ENCODE results near the gene CCNI. TPM values are rescaled to one million over a fixed set of nuclear protein-coding genes. Genes with fewer than 3 reads are reported as not detected.

The CCNI gene
- total RNA-seq, 1 experiment from 2014 or later: 208 TPM

GRCh38 chr4:77006753-77007353 is 68.9 kb downstream of the CCNI start:
- Histone ChIP-seq H2AFZ (ENCODE audit: low read depth, low read length, poor library complexity, severe bottlenecking) (no peak overlapping the region), H3K9ac (ENCODE audit: low read length) (no peak overlapping the region), H3K4me3 (replicated peaks in 1 of 2; ENCODE audit: low read depth in 1 of 2, low read length in 2 of 2) (no peak overlapping the region), H3K4me1 (ENCODE audit: control insufficient read depth in 1 of 2, insufficient read depth in 2 of 2, low read length in 2 of 2) (no peaks in the 10 kb centered on the region), H3K9me3 (ENCODE audit: control insufficient read depth in 1 of 2, insufficient read depth in 1 of 2, low read depth in 1 of 2, low read length in 2 of 2) (no peaks in the 10 kb centered on the region), H3K4me2 (ENCODE audit: low read length) (no peak overlapping the region), H3K9me2 (ENCODE audit: insufficient read depth) (no peaks in the 10 kb centered on the region), H4K20me1 (ENCODE audit: insufficient read depth) (no peaks in the 10 kb centered on the region), H3K79me2 (ENCODE audit: insufficient read depth, low read length) (no peaks in the 10 kb centered on the region), H3K27ac (ENCODE audit: low read depth, low read length) (no peak overlapping the region), H3K36me3 (ENCODE audit: control insufficient read depth in 1 of 2, insufficient read depth in 2 of 2, low read length in 2 of 2) (peaks cover 6 to 23% of the 10 kb centered on the region in 2 experiments; a peak in 3 of 4 replicates), H3K27me3 (ENCODE audit: insufficient read depth, low read length) (no peaks in the 10 kb centered on the region)
- DNase-seq (ENCODE audit: low read depth, low spot score): no peak
- BruUV-seq (replicated peaks): no TSS peak
- ATAC-seq: no peak
- ChIA-PET CTCF (no interaction called here), RAD21 (ENCODE audit: low non-redundant PET in 1 of 2, low total read pairs in 2 of 2, uncharacterized antibody in 2 of 2, unreplicated experiment in 2 of 2) (no interaction called here), POLR2A (no interaction called here)
- TF ChIP-seq SRF (IDR thresholded peaks at IDR 0.05; ENCODE audit: low read depth) (no peak), EZH2 (IDR thresholded peaks at IDR 0.05) (no peak), ELF1 (IDR thresholded peaks at IDR 0.05; ENCODE audit: borderline replicate concordance, low read depth) (no peak)
- intact Hi-C loops (cut with micrococcal nuclease): no loop called here

DNA sequence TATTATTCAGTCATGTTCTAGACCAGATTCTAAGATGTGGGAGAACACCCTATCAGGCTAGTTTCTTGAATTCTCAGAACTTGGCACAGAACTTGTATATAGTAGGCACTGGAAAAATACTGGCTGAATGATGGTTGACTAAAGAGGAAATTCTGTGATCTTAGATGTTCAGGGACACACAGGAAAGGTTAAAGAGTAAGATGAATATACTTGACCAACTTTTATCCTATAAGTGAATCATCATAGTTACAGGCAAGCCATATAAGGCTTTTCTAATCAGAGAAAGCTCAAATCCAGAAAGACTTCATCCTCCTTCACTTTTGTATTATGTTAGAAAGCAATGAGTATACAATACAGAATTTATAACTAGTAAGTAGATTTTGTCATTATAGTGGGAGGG is 72.4 kb downstream of the CCNI start:
- no peak overlapping the region for H3K9ac ChIP-seq (ENCODE audit: low read length)
- intact Hi-C loops (cut with micrococcal nuclease): no loop called here
- ATAC-seq: no peak
- TF ChIP-seq FOSL1 (IDR thresholded peaks at IDR 0.05; ENCODE audit: low read depth) (no peak), POLR2A (IDR thresholded peaks at IDR 0.05; ENCODE audit: borderline replicate concordance, extremely low read depth, insufficient read depth, insufficient read length) (no peak), SRF (IDR thresholded peaks at IDR 0.05; ENCODE audit: low read depth) (no peak), JUND (IDR thresholded peaks at IDR 0.05) (no peak), ZFX (IDR thresholded peaks at IDR 0.05) (no peak), SP1 (IDR thresholded peaks at IDR 0.05; ENCODE audit: low read depth) (no peak), CEBPB (IDR thresholded peaks at IDR 0.05; ENCODE audit: low read depth) (no peak), ELF1 (IDR thresholded peaks at IDR 0.05; ENCODE audit: borderline replicate concordance, low read depth) (no peak), RAD21 (IDR thresholded peaks at IDR 0.05; ENCODE audit: low read depth) (no peak), ATF3 (IDR thresholded peaks at IDR 0.05) (no peak), CBX3 (IDR thresholded peaks at IDR 0.05; ENCODE audit: low read depth) (no peak), POLR2AphosphoS5 (IDR thresholded peaks at IDR 0.05; ENCODE audit: low read depth, low read length) (no peak)
- TF ChIP-seq, protein P1, sequence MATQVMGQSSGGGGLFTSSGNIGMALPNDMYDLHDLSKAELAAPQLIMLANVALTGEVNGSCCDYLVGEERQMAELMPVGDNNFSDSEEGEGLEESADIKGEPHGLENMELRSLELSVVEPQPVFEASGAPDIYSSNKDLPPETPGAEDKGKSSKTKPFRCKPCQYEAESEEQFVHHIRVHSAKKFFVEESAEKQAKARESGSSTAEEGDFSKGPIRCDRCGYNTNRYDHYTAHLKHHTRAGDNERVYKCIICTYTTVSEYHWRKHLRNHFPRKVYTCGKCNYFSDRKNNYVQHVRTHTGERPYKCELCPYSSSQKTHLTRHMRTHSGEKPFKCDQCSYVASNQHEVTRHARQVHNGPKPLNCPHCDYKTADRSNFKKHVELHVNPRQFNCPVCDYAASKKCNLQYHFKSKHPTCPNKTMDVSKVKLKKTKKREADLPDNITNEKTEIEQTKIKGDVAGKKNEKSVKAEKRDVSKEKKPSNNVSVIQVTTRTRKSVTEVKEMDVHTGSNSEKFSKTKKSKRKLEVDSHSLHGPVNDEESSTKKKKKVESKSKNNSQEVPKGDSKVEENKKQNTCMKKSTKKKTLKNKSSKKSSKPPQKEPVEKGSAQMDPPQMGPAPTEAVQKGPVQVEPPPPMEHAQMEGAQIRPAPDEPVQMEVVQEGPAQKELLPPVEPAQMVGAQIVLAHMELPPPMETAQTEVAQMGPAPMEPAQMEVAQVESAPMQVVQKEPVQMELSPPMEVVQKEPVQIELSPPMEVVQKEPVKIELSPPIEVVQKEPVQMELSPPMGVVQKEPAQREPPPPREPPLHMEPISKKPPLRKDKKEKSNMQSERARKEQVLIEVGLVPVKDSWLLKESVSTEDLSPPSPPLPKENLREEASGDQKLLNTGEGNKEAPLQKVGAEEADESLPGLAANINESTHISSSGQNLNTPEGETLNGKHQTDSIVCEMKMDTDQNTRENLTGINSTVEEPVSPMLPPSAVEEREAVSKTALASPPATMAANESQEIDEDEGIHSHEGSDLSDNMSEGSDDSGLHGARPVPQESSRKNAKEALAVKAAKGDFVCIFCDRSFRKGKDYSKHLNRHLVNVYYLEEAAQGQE (IDR thresholded peaks at IDR 0.05; ENCODE audit: low read depth): no peak
- TF ChIP-seq, protein P2, sequence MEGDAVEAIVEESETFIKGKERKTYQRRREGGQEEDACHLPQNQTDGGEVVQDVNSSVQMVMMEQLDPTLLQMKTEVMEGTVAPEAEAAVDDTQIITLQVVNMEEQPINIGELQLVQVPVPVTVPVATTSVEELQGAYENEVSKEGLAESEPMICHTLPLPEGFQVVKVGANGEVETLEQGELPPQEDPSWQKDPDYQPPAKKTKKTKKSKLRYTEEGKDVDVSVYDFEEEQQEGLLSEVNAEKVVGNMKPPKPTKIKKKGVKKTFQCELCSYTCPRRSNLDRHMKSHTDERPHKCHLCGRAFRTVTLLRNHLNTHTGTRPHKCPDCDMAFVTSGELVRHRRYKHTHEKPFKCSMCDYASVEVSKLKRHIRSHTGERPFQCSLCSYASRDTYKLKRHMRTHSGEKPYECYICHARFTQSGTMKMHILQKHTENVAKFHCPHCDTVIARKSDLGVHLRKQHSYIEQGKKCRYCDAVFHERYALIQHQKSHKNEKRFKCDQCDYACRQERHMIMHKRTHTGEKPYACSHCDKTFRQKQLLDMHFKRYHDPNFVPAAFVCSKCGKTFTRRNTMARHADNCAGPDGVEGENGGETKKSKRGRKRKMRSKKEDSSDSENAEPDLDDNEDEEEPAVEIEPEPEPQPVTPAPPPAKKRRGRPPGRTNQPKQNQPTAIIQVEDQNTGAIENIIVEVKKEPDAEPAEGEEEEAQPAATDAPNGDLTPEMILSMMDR (IDR thresholded peaks at IDR 0.05 in 2 of 3, conservative IDR thresholded peaks at IDR 0.05 in 1 of 3; ENCODE audit: borderline replicate concordance in 1 of 3, insufficient read depth in 1 of 3, low read depth in 2 of 3, low read length in 2 of 3): no peak
- TF ChIP-seq, protein P3, sequence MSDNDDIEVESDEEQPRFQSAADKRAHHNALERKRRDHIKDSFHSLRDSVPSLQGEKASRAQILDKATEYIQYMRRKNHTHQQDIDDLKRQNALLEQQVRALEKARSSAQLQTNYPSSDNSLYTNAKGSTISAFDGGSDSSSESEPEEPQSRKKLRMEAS (IDR thresholded peaks at IDR 0.05): no peak

More for the DNA sequence above, 72.4 kb downstream of the CCNI start:
- Histone ChIP-seq H3K36me3 (ENCODE audit: control insufficient read depth in 1 of 2, insufficient read depth in 2 of 2, low read length in 2 of 2) (peaks cover 4 to 24% of the 10 kb centered on the region in 2 experiments; a peak in 3 of 4 replicates), H4K20me1 (ENCODE audit: insufficient read depth) (no peaks in the 10 kb centered on the region), H2AFZ (ENCODE audit: low read depth, low read length, poor library complexity, severe bottlenecking) (no peak overlapping the region), H3K9me2 (ENCODE audit: insufficient read depth) (no peaks in the 10 kb centered on the region), H3K9me3 (ENCODE audit: control insufficient read depth in 1 of 2, insufficient read depth in 1 of 2, low read depth in 1 of 2, low read length in 2 of 2) (no peaks in the 10 kb centered on the region), H3K27ac (ENCODE audit: low read depth, low read length) (no peak overlapping the region), H3K4me1 (ENCODE audit: control insufficient read depth in 1 of 2, insufficient read depth in 2 of 2, low read length in 2 of 2) (no peaks in the 10 kb centered on the region), H3K4me2 (ENCODE audit: low read length) (no peak overlapping the region), H3K79me2 (ENCODE audit: insufficient read depth, low read length) (no peaks in the 10 kb centered on the region), H3K27me3 (ENCODE audit: insufficient read depth, low read length) (no peaks in the 10 kb centered on the region), H3K4me3 (replicated peaks in 1 of 2; ENCODE audit: low read depth in 1 of 2, low read length in 2 of 2) (no peak overlapping the region)
- ChIA-PET POLR2A (no interaction called here), CTCF (no interaction called here), RAD21 (ENCODE audit: low non-redundant PET in 1 of 2, low total read pairs in 2 of 2, uncharacterized antibody in 2 of 2, unreplicated experiment in 2 of 2) (no interaction called here)
- no TSS peak for BruUV-seq (replicated peaks)
- no peak for DNase-seq (ENCODE audit: low read depth, low spot score)
